ENCODE results near the gene PBX1. TPM values are rescaled to one million over a fixed set of nuclear protein-coding genes. Genes with fewer than 3 reads are reported as not detected.

The PBX1 gene
- total and polyA plus RNA-seq, 2 of the 4 experiments (the other 2 are of a cell fraction): 13.9 to 17.9 TPM

DNA sequence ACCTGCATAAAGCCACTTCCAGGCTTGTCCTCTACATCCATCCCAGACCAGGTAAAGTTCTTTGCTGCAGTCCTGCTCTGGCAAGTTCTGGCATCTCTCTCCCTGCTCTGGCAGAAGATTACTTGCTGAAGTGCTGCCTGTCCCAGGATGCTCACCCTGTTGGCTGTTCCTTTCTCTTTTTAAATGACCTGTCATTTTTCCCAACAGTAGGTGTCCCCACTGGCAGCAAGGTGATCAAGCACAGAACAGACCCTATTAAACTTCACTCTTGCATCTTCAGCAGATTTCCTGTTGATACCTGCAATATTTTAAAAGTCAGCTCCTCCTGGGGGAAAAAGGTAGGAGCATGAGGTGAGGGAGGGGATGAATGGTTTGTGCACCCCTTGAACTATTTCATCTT, 332.6 kb downstream of the PBX1 start:
- H3K36me3 ChIP-seq (ENCODE audit: control insufficient read depth, insufficient read depth, low read length): no peaks in the 10 kb centered on the region
- intact Hi-C loops (cut with micrococcal nuclease): no loop called here
- no peak overlapping the region for H2AK5ac ChIP-seq (ENCODE audit: low read depth, low read length)
- no peak for ATAC-seq (ENCODE audit: low read depth)
- no peaks in the 10 kb centered on the region for H3K9me3 ChIP-seq (ENCODE audit: control insufficient read depth, insufficient read depth, low read length)
- TF ChIP-seq RCOR1 (IDR thresholded peaks at IDR 0.05; ENCODE audit: insufficient replicate concordance, low read length): no peak
- TF ChIP-seq BHLHE40 (IDR thresholded peaks at IDR 0.05; ENCODE audit: low read depth, low read length): no peak
- no peak for TF ChIP-seq MAZ (IDR thresholded peaks at IDR 0.05; ENCODE audit: borderline replicate concordance, low read depth, low read length)
- TF ChIP-seq FOS (IDR thresholded peaks at IDR 0.05; ENCODE audit: low read depth, low read length): no peak
- no peak for TF ChIP-seq MAFK (IDR thresholded peaks at IDR 0.05; ENCODE audit: low read depth, low read length)
- no peak for TF ChIP-seq RAD21 (IDR thresholded peaks at IDR 0.05; ENCODE audit: low read length)
- TF ChIP-seq, protein P1, sequence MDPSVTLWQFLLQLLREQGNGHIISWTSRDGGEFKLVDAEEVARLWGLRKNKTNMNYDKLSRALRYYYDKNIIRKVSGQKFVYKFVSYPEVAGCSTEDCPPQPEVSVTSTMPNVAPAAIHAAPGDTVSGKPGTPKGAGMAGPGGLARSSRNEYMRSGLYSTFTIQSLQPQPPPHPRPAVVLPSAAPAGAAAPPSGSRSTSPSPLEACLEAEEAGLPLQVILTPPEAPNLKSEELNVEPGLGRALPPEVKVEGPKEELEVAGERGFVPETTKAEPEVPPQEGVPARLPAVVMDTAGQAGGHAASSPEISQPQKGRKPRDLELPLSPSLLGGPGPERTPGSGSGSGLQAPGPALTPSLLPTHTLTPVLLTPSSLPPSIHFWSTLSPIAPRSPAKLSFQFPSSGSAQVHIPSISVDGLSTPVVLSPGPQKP (IDR thresholded peaks at IDR 0.05; ENCODE audit: borderline replicate concordance, low read depth, low read length): no peak
- no peak for TF ChIP-seq SMC3 (IDR thresholded peaks at IDR 0.05; ENCODE audit: low read depth, low read length)
- no peak for TF ChIP-seq NFE2L2 (IDR thresholded peaks at IDR 0.05; ENCODE audit: low read depth, low read length)
- TF ChIP-seq POLR2A (IDR thresholded peaks at IDR 0.05; ENCODE audit: low read depth, low read length): no peak
- no peak for TF ChIP-seq RFX5 (IDR thresholded peaks at IDR 0.05; ENCODE audit: low read depth, low read length)
- TF ChIP-seq, protein P2, sequence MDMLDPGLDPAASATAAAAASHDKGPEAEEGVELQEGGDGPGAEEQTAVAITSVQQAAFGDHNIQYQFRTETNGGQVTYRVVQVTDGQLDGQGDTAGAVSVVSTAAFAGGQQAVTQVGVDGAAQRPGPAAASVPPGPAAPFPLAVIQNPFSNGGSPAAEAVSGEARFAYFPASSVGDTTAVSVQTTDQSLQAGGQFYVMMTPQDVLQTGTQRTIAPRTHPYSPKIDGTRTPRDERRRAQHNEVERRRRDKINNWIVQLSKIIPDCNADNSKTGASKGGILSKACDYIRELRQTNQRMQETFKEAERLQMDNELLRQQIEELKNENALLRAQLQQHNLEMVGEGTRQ (IDR thresholded peaks at IDR 0.05; ENCODE audit: low read depth, low read length): no peak
- no peak for TF ChIP-seq CEBPB (IDR thresholded peaks at IDR 0.05; ENCODE audit: low read depth, low read length)
- TF ChIP-seq, protein P3, sequence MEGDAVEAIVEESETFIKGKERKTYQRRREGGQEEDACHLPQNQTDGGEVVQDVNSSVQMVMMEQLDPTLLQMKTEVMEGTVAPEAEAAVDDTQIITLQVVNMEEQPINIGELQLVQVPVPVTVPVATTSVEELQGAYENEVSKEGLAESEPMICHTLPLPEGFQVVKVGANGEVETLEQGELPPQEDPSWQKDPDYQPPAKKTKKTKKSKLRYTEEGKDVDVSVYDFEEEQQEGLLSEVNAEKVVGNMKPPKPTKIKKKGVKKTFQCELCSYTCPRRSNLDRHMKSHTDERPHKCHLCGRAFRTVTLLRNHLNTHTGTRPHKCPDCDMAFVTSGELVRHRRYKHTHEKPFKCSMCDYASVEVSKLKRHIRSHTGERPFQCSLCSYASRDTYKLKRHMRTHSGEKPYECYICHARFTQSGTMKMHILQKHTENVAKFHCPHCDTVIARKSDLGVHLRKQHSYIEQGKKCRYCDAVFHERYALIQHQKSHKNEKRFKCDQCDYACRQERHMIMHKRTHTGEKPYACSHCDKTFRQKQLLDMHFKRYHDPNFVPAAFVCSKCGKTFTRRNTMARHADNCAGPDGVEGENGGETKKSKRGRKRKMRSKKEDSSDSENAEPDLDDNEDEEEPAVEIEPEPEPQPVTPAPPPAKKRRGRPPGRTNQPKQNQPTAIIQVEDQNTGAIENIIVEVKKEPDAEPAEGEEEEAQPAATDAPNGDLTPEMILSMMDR (conservative IDR thresholded peaks at IDR 0.05; ENCODE audit: low read depth, low read length): no peak
- no peak for TF ChIP-seq MXI1 (IDR thresholded peaks at IDR 0.05; ENCODE audit: borderline replicate concordance, low read depth, low read length)
- TF ChIP-seq CHD1 (IDR thresholded peaks at IDR 0.05; ENCODE audit: low read depth, low read length): no peak
- H3K4me2 ChIP-seq (ENCODE audit: low read depth, low read length): no peak overlapping the region
- H3K23ac ChIP-seq (ENCODE audit: low read depth, low read length): no peak overlapping the region
- H2BK5ac ChIP-seq (ENCODE audit: low read depth, low read length, poor library complexity, severe bottlenecking): no peak overlapping the region
- H2BK120ac ChIP-seq (ENCODE audit: low read depth, low read length): no peak overlapping the region
- H4K5ac ChIP-seq (ENCODE audit: low read depth, low read length): no peak overlapping the region
- BruUV-seq (replicated peaks): no TSS peak
- no peak overlapping the region for H3K56ac ChIP-seq (ENCODE audit: extremely low read depth, insufficient read depth, low read length)
- H2AFZ ChIP-seq (replicated peaks; ENCODE audit: low read length, poor library complexity): no peak overlapping the region
- ChIA-PET CTCF (interaction anchor here (0.6 kb wide), 2 partner anchors 614 to 1442 kb away, joined by 3 to 7 read pairs; no protein-coding TSS in a partner anchor), POLR2A (ENCODE audit: unreplicated experiment) (no interaction called here)
- DNase-seq: no peak
- dilution Hi-C loops (cut with HindIII; ENCODE audit: low sequenced_read_pairs, unreplicated experiment): no loop called here
- H3K27me3 ChIP-seq (ENCODE audit: control insufficient read depth, insufficient read depth, low read length): no peaks in the 10 kb centered on the region
- in situ Hi-C loops (cut with MboI; ENCODE audit: low sequenced_read_pairs): no loop called here
- no peaks in the 10 kb centered on the region for H3K79me1 ChIP-seq (ENCODE audit: low read depth in 1 of 2, low read length in 2 of 2)
- no peak overlapping the region for H2BK20ac ChIP-seq (ENCODE audit: low read depth, low read length)
- H3K4me3 ChIP-seq (ENCODE audit: insufficient read depth, low read depth, low read length): no peak overlapping the region
- no peak overlapping the region for H4K91ac ChIP-seq (ENCODE audit: insufficient read depth, low read depth, low read length)
- no peak overlapping the region for H2BK15ac ChIP-seq (ENCODE audit: low read depth, low read length)
- H4K8ac ChIP-seq (ENCODE audit: low read depth in 2 of 2, low read length in 2 of 2): no peak overlapping the region
- no peaks in the 10 kb centered on the region for H4K20me1 ChIP-seq (ENCODE audit: insufficient read depth, low read length)
- H3K4ac ChIP-seq (ENCODE audit: low read depth, low read length): no peak overlapping the region
- no peak overlapping the region for H3K9ac ChIP-seq (ENCODE audit: low read depth, low read length)
- no peaks in the 10 kb centered on the region for H3K4me1 ChIP-seq (ENCODE audit: control insufficient read depth, insufficient read depth, low read length)
- H2AK9ac ChIP-seq (replicated peaks; ENCODE audit: low read depth, low read length, poor library complexity): no peak overlapping the region
- no peak overlapping the region for H3K18ac ChIP-seq (ENCODE audit: low read depth, low read length)
- no peak overlapping the region for H3K14ac ChIP-seq (replicated peaks; ENCODE audit: low read depth, low read length)
- H3K9me1 ChIP-seq (ENCODE audit: insufficient read depth, low read length): no peaks in the 10 kb centered on the region
- no peak overlapping the region for H3K27ac ChIP-seq (ENCODE audit: insufficient read depth, low read length)
